ENCODE measurements around the gene SCUBE3.
A peak's percentile ranks its signal among the peaks of the same experiment; 100 is the strongest.

The SCUBE3 gene

GRCh38 chr6:35293681-35294080 lies 79.9 kb downstream of the SCUBE3 start:
- TF ChIP-seq CTCF (IDR thresholded peaks at IDR 0.05; ENCODE audit: unreplicated experiment in 3 of 3): no peak
- no peaks in the 10 kb centered on the region for H3K9me3 Mint-ChIP-seq
- no peaks in the 10 kb centered on the region for H3K27me3 Mint-ChIP-seq (ENCODE audit: low read depth)
- H3K36me3 Mint-ChIP-seq (ENCODE audit: low read depth): peaks cover 30% of the 10 kb centered on the region
- no peak overlapping the region for H3K27ac Mint-ChIP-seq
- H3K4me3 Mint-ChIP-seq: no peak overlapping the region
- peaks cover 4% of the 10 kb centered on the region for H3K4me1 Mint-ChIP-seq

GRCh38 chr6:35294308-35294945 lies 80.7 kb downstream of the SCUBE3 start:
- H3K4me1 Mint-ChIP-seq: peaks cover 4% of the 10 kb centered on the region
- no peaks in the 10 kb centered on the region for H3K27me3 Mint-ChIP-seq (ENCODE audit: low read depth)
- H3K36me3 Mint-ChIP-seq (ENCODE audit: low read depth): peaks cover 25% of the 10 kb centered on the region
- H3K27ac Mint-ChIP-seq: no peak overlapping the region
- H3K4me3 Mint-ChIP-seq: no peak overlapping the region
- no peaks in the 10 kb centered on the region for H3K9me3 Mint-ChIP-seq
- peak; percentile 62 to 68 (median 65) for TF ChIP-seq CTCF (IDR thresholded peaks at IDR 0.05; ENCODE audit: unreplicated experiment in 3 of 3)

GRCh38 chr6:35295036-35295435 lies 81.3 kb downstream of the SCUBE3 start:
- H3K36me3 Mint-ChIP-seq (ENCODE audit: low read depth): peaks cover 22% of the 10 kb centered on the region
- no peak overlapping the region for H3K27ac Mint-ChIP-seq
- peaks cover 4% of the 10 kb centered on the region for H3K4me1 Mint-ChIP-seq
- no peak for TF ChIP-seq CTCF (IDR thresholded peaks at IDR 0.05; ENCODE audit: unreplicated experiment in 3 of 3)
- H3K4me3 Mint-ChIP-seq: no peak overlapping the region
- peaks cover 3% of the 10 kb centered on the region for H3K27me3 Mint-ChIP-seq (ENCODE audit: low read depth)
- no peaks in the 10 kb centered on the region for H3K9me3 Mint-ChIP-seq

GRCh38 chr6:35295521-35296315 lies 82.0 kb downstream of the SCUBE3 start:
- H3K4me1 Mint-ChIP-seq: peaks cover 4% of the 10 kb centered on the region
- TF ChIP-seq CTCF (IDR thresholded peaks at IDR 0.05; ENCODE audit: unreplicated experiment in 3 of 3): no peak
- H3K27ac Mint-ChIP-seq: no peak overlapping the region
- peaks cover 18% of the 10 kb centered on the region for H3K36me3 Mint-ChIP-seq (ENCODE audit: low read depth)
- H3K4me3 Mint-ChIP-seq: no peak overlapping the region
- no peaks in the 10 kb centered on the region for H3K9me3 Mint-ChIP-seq
- H3K27me3 Mint-ChIP-seq (ENCODE audit: low read depth): peaks cover 3% of the 10 kb centered on the region

GRCh38 chr6:35296931-35297600 lies 83.3 kb downstream of the SCUBE3 start:
- Mint-ChIP-seq H3K9me3 (no peaks in the 10 kb centered on the region), H3K27ac (peak overlapping the region in 1 of 3 experiments; percentile 33), H3K36me3 (ENCODE audit: low read depth) (peaks cover 7% of the 10 kb centered on the region), H3K4me1 (peaks cover 4% of the 10 kb centered on the region), H3K27me3 (ENCODE audit: low read depth) (peaks cover 3% of the 10 kb centered on the region), H3K4me3 (peak overlapping the region; percentile 30 to 55 (median 53))
- no peak for TF ChIP-seq CTCF (IDR thresholded peaks at IDR 0.05; ENCODE audit: unreplicated experiment in 3 of 3)
